Measurements from ENCODE around the gene HSF4.

The HSF4 gene

DNA sequence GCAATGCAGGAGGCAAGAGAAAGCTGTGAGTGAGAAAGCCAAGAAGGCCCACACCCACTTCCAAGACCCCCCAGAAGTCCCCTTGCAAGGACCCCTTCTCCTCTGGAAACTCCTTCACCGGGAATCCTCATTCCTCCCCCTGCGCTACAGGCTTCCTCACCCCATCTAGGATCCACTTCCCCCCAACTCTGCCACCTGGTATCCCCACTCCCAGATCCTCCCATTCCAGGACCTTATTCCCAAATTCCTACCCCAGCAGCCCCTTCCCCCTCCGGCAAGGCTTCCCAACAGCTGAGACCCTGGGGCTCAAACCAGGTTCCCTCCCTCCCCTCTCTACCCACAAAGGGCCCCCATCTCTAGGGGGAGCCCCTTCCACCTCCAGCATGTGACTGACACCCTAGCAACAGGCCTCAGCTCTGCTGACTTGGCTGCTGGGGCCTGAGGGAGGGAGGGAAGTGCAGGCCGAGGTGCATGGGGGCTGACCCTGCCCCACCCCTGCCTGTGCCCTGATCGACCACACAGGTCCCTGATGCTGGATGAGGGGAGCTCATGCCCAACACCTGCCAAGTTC is 2.1 kb downstream of the HSF4 start:
- DNase-seq (ENCODE audit: low spot score): no peak

DNA sequence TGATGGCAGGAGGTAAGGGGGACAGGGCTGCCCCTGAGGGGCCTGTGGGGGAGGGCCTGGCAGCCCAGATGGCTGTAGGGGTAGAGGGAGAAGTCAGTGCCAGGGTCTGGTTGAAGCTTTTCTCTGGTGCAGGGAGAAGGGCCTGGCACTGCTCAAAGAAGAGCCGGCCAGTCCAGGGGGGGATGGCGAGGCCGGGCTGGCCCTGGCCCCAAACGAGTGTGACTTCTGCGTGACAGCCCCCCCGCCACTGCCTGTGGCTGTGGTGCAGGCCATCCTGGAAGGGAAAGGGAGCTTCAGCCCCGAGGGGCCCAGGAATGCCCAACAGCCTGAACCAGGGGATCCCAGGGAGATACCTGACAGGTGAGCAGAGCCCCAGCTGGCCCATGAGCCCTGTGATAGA is 3.0 kb downstream of the HSF4 start:
- DNase-seq (ENCODE audit: low spot score): no peak

- no peak for DNase-seq (ENCODE audit: low spot score)
These were observed 4.5 kb downstream of the HSF4 start for GRCh38 chr16:67169011-67169451.

DNA sequence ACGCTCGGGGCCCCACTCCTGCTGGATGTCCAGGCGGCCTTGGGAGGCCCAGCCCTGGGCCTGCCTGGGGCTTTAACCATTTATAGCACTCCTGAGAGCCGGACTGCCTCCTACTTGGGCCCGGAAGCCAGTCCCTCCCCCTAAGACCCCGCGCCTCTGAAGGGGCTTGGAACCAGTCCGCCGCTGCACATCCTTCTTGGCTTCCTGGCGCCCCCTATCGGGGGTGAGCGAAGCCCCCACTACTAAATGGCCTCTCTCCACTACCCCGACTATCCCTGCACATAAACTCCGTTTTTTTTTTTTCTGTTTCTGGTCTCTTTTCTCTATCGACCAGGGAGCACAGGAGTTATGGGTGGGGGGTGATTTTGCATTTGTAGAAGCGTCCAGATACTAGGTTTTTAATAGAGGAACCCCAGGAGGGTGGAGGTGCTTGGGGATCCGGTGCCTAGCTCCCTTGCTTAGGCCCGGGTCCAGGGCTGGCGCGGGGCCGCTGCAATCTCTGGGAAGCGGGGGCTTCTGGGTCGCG is 5.2 kb downstream of the HSF4 start:
- DNase-seq (ENCODE audit: low spot score): peak; percentile 22

- peak; percentile 87 for DNase-seq (ENCODE audit: low spot score)
These were observed 5.8 kb downstream of the HSF4 start, which contains the start of gene NOL3 for GRCh38 chr16:67170168-67170948. TSS of gene NOL3 (plus strand) at chr16:67170538.

DNA sequence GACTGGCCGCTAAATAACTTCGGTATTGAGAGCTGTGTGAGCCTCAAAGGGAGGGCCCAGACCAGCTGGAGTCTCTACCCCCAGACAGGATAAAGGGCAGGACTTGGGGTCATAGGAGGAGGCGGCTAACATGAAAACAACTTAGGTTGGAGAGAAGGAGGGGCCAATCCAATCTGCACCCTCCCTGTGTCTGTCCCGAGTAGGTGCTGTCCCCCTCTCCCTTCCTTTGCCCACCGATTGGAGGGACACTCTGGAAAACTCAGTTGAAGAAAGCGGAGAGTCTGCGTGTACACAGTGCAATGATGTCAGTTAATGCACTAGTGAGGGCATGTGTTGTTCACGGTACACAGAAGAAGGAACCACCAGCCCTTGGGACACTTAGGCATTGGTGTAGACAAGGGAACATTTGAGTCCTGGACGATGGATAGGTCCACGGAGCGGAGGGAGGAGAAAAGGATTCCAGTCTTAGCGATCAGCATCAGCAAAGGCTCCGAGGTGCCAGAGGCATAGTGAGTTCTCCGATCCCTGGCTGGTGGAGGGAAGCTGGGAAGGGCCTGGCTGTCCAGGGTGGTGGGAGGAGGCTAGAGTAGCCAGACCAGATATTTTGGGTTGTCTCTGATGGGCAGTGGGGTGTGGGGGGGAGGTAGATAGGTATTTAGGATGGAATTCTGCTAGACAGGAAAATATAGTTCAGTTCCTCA is 6.6 kb downstream of the HSF4 start:
- no peak for DNase-seq (ENCODE audit: low spot score)

DNA sequence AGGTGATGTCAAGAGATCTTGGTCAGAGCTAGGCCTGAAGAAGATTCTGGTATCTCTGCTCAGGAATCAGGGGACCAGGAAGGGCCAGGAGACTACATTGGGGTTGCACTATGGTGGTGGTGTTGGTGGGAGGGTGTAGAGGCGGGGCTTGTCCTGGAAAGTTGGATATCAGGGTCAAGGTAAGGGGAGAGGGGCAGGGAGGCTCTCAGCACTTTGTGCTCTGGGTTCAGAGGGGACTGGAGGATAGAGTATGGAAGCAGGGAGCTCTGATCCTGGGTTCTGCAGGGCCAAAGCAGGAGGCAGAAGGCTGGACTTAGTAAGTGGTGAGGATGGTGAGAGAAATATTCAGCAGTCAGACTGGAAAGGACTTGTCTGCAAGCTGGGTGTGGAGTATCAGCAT is 8.8 kb downstream of the HSF4 start:
- DNase-seq (ENCODE audit: low spot score): no peak

GRCh38 chr16:67173808-67174705 is 9.5 kb downstream of the HSF4 start:
- peak; percentile 94 for DNase-seq (ENCODE audit: low spot score)

GRCh38 chr16:67174706-67175231 is 10.2 kb downstream of the HSF4 start:
- DNase-seq (ENCODE audit: low spot score): no peak

DNA sequence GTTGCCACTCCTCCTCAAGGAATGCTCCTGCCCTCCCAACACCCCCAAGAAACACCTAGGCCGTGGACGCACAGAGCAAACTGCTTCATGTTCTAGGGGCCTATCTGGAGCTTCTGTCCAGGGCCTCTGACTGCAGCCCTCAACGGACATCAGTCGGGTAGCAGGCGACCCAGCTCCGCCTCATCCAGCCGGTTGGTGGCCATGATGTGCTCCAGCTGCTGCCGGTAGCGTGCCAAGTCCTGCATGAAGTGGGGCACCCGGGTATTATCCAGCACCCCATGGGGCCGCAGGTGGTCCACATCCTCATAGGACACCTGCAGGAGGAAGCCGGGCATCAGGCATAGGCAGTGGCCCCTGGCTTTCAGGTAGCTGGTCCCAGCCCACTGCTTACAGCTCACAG is 12.1 kb downstream of the HSF4 start:
- no peak for DNase-seq (ENCODE audit: low spot score)

DNA sequence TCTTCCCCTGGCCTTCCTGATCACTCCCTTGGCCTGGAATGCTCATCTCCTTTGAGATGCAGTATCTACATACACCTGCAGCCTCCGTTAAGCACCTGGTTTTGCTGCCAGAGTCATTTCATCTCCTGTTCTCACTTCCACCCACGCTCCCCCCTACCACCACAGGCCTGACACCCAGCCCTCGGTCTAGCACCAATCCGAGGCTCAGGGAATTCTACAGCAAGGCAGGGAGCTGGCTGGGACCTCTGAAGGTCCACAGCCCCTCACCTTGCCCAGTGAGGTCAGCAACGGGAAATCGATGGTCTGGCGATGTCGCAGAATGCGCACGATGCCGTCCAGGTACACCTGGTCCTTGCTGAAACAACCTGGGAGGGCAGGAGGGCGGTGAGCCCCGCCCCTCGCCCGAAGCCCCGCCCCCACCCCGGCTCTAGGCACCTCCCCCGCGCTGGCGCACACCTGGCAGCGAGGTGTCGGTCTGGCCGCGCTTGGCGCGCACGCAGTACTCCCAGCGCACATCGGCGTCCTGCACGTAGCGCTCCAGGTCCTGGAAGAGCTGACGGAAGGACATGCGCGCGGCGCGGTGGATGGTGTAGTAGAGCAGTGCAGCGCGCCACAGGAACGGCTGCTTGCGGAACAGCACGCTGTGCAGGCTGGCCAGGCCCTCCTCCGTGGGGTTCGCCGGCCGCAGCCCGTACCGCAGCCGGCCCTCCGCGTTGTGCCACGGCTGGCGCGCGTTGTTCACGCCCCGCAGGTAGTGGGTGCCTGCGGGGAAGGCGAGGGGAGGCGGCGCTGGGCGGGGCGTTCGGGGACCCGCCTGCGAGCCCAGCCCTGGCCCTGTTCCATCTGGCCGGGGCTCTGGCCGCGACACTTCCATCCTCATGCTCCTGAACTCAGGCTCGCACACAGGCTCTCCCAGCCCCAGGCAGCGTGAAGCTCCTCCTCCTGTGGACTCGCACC is 13.5 kb downstream of the HSF4 start:
- DNase-seq (ENCODE audit: low spot score): peak; percentile 91

DNA sequence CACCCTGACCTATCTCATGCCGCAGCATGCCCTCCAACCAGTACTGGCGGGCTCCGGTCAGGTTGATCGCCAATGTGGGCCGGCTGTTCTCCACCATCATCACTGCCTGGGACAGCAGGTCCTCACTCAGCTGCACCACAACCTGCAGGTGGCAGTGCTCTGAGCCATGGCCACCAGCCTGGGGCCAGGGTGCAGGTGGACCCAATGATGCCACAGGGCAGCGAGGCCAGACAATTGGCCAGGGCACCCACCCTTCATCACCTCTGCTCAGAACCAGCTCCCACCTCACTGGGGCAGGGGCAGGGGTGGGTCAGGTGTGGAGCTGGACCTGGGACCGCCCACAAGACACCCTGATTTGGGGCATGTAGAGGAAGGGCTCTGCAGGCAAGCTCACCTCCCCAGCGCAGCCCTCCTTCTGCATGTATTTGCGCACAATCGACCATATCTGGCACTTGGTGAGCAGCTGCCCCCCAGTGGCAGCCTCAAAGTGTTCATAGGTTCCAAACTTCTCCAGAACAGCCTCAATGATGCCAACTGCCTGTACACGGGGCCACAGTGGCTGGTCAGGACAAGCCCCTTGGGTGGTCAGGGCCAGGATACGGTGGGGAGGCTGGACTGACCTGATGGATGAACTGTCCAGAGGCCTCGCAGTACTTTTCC is 15.0 kb downstream of the HSF4 start:
- DNase-seq (ENCODE audit: low spot score): no peak

DNA sequence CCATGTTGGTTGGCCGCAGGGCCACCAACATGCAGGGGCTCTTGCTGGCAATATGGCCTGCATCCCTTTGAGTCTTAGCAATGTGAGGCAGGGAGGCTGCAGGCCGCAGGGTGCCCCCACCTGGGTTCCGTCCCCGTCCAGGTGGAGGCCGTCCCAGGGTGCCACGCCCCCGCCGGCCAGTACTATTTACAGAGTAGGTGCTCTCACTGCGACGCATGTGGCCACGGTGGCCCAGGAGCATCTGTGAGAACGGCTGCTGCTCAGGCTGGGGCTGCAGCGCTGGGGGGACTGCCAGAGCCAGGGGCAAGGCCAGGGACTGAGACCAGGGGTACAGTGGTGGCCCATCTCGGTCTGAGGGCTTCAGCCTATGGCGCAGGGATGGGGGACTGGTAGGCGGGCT is 15.6 kb downstream of the HSF4 start:
- DNase-seq (ENCODE audit: low spot score): no peak

DNA sequence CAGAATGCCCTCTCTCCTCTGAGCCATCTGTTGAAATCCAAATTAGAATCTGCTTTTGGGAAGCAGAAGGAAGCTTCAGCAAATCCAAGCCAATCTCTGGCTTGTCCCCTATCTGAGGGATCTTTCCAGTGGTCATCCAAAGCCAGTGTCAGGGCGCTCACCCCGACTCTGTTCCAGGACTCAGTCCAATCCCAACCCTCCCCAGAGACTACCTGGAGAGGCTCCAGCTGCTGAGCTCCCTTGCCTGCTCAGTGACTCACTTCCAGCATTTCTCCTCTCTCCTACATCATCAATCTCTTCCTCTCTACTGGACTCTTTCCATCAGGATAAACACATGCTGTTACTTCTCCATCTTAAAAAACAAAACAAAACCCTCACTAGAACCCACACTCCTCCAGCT is 16.8 kb downstream of the HSF4 start:
- DNase-seq (ENCODE audit: low spot score): peak; percentile 52

DNA sequence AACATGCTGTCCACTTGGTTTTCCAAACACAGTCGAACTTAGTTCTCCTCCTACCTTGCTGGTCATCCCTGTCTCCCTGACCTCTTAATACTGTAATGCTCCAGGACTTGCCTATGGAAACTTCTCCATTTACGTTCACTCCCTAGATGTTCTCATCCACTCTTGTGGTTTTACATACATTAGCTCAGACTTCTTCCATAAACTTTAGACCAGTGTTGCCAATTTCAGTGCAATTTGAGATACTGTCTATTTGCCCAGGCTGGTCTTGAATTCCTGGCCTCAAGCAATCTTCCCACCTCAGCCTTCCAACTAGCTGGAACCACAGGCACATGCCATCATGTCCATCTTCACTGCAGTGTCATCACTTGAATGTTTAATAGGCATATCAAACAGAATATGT is 17.7 kb downstream of the HSF4 start:
- no peak for DNase-seq (ENCODE audit: low spot score)

- DNase-seq (ENCODE audit: low spot score): no peak
These were observed 18.7 kb downstream of the HSF4 start for GRCh38 chr16:67183284-67183626.

DNA sequence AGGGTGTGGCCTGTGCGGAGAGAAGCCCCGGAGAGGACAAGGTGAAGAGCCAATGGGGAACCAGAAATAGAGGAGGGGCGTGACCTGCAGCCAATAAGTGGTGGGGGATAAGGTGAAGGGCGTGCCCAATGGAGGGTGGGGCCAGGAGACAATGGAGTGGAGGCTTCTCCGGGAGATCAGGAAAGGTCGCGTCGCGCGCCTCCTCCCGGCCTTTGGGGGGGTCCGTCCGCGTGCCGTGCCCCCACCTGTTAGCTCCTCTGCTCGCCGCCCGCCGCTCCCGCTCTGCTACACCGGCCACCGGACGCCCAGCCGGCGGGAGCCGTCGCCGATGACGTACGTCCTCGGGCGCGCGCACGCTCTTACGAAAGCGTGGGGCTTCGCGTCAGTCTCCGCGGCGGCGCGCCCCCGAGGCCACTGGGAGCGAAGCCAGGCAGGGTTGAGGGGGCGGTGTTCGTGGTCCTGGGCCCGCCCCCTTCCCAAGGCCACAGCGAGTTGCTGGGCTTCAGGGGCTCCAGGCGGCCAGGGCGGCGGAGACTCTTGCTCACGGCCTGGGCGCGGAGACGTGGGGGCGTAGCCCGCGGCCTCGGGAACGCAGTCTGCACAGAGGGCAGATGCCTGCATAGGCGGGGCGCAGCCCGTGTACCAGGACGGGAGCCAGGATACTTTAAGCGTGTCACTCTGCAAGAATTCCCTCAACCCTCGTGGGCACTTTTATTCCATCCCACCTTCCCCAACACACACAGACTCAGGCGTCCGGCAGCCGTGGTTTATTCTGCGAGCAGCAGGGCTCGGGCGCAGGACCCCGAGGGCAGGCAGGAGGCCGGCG is 19.3 kb downstream of the HSF4 start, which contains the start of gene MATCAP1:
Gene MATCAP1, minus strand, starts transcription at position 337 of the 826 bp plus-strand sequence. CDS start 3,353 bp downstream, outside the sequence.
- DNase-seq (ENCODE audit: low spot score): peak; percentile 98

DNA sequence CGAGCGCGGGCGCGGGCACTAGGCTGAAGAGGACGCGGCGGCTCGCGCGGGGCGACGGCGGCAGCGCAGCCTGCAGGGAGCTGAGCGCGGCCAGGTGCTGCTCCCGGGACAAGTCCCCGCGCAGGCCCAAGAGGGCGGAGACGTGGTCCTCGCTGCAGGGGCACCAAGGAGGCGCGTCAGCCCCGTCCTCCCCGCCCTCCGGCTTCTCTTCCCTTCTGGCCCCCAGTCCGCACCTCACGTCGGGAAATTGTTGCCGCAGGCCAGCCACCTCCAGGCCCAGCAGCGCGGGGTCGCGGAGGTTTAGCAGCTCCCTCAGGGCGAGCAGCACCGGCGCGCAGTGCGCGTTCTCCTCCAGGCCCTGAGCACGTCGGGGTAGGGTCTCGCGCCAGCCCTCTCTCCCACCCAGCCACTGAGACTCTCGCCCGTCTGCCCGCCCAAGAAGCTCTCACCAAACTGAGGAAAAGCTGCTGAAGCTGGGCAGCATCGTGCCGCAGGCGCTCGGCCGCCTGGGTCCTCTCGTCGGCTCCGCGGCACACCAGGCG is 20.0 kb downstream of the HSF4 start:
- no peak for DNase-seq (ENCODE audit: low spot score)
